ENCODE measurements around the gene NUMA1.

DNA sequence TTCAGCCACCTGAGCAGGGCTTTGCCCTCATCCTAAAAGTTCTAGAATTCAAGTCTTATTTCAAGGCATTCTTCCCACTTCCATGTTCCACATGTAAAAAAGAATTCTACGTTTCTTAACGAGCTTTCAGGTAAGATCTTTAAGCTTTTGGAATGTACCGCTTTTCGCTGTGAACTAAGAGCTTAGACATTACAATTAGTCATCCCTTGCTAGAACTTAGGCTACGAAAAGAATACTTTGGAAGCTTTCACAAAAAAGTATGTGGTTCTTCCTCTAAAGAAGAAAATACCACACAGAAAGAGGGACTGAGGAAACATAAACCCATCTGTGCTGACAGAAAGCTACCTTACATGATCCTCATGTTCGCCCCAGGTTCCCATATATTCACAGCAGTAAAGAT, 1.9 kb downstream of the NUMA1 start:
- TF ChIP-seq, protein P1, sequence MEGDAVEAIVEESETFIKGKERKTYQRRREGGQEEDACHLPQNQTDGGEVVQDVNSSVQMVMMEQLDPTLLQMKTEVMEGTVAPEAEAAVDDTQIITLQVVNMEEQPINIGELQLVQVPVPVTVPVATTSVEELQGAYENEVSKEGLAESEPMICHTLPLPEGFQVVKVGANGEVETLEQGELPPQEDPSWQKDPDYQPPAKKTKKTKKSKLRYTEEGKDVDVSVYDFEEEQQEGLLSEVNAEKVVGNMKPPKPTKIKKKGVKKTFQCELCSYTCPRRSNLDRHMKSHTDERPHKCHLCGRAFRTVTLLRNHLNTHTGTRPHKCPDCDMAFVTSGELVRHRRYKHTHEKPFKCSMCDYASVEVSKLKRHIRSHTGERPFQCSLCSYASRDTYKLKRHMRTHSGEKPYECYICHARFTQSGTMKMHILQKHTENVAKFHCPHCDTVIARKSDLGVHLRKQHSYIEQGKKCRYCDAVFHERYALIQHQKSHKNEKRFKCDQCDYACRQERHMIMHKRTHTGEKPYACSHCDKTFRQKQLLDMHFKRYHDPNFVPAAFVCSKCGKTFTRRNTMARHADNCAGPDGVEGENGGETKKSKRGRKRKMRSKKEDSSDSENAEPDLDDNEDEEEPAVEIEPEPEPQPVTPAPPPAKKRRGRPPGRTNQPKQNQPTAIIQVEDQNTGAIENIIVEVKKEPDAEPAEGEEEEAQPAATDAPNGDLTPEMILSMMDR (IDR thresholded peaks at IDR 0.05): no peak
- TF ChIP-seq POLR2A (IDR thresholded peaks at IDR 0.05): no peak
